Liver (tissue), 3 donors: ENCODE measurements around the gene BCAR1.

Experiments
- ATF3 ChIP-seq: IDR thresholded peaks from 2 replicates; pipeline ENCODE4 v1.6.1; 2016; ENCODE audit warnings: antibody characterized with exemption
- CTCF ChIP-seq: fragments of 150-350 bp; IDR thresholded peaks from 2 replicates; pipeline ENCODE4 v1.5.1; 2017; ENCODE audit warnings: improper control_type of control experiment, low read depth, low read length; ENCODE audit not compliant: missing input control
- MAX ChIP-seq: IDR thresholded peaks from 2 replicates; pipeline ENCODE4 v1.6.1; 2016; ENCODE audit warnings: antibody characterized with exemption
- RAD21 ChIP-seq, 2 donors: IDR thresholded peaks; 2 replicates each; pipeline ENCODE4 v1.6.1; 2016; ENCODE audit warnings: antibody characterized with exemption in 2 of 2, mild to moderate bottlenecking in 2 of 2
- RXRA ChIP-seq, 2 donors: IDR thresholded peaks; 2 replicates each; pipeline ENCODE4 v1.6.1; 2017 to 2018; ENCODE audit warnings: antibody characterized with exemption in 2 of 2, mild to moderate bottlenecking in 1 of 2
- SP1 ChIP-seq: IDR thresholded peaks from 2 replicates; pipeline ENCODE4 v1.6.1; 2018; ENCODE audit warnings: antibody characterized with exemption, mild to moderate bottlenecking
- TAF1 ChIP-seq: conservative IDR thresholded peaks from 2 replicates; pipeline ENCODE4 v1.6.1; 2016; ENCODE audit warnings: antibody characterized with exemption, mild to moderate bottlenecking
- donor health status: healthy.
- donor health status: healthy.

GRCh38 chr16:75252049-75252864 lies 833 bp upstream of the BCAR1 start:
- TF ChIP-seq TAF1, result no peak
- no peak for TF ChIP-seq SP1
- TF ChIP-seq MAX, result no peak
- TF ChIP-seq CTCF, result no peak
- no peak for TF ChIP-seq RAD21 (IDR thresholded peaks at IDR 0.05)
- no peak for TF ChIP-seq ATF3
- no peak for TF ChIP-seq RXRA (IDR thresholded peaks at IDR 0.05)
